Keratinocyte (primary cell): ENCODE measurements around the gene ZC3H12D. TPM values are rescaled to one million over a fixed set of nuclear protein-coding genes. Genes with fewer than 3 reads are reported as not detected.

Experiments used
- DNase-seq: peaks from one replicate; pipeline ENCODE4 v3.0.0-alpha.2; 2011; ENCODE audit warnings: low read depth, missing footprints, low spot score
- FAIRE-seq: peaks from 2 replicates; lab custom pipeline; 2011; peaks lifted over from hg19 to GRCh38; lab: Jason Lieb, UNC
- H2AFZ ChIP-seq: 2 replicates; pipeline ENCODE4 v1.6.0; 2012; ENCODE audit warnings: low read length, control low read depth, inconsistent platforms; ENCODE audit not compliant: control insufficient read depth
- H3K27ac ChIP-seq: 2 replicates; pipeline ENCODE4 v1.5.1; 2011; ENCODE audit warnings: low read length; ENCODE audit not compliant: control insufficient read depth, insufficient read depth
- H3K27me3 ChIP-seq: 3 replicates; pipeline ENCODE4 v1.6.0; 2011; ENCODE audit warnings: low read length; ENCODE audit not compliant: control insufficient read depth, insufficient read depth; ENCODE audit errors: extremely low read depth
- H3K36me3 ChIP-seq, 2 experiments: 2 replicates in 1 of 2; 3 replicates in 1 of 2; pipeline ENCODE4 v1.5.1; 2011; ENCODE audit warnings: low read length in 2 of 2, mild to moderate bottlenecking in 1 of 2; ENCODE audit not compliant: control insufficient read depth in 2 of 2, insufficient read depth in 2 of 2; ENCODE audit errors: extremely low read depth in 1 of 2
- H3K4me1 ChIP-seq: 3 replicates; pipeline ENCODE4 v1.5.1; 2011; ENCODE audit warnings: low read length; ENCODE audit not compliant: control insufficient read depth, insufficient read depth; ENCODE audit errors: extremely low read depth
- H3K4me2 ChIP-seq: 3 replicates; pipeline ENCODE4 v1.6.0; 2011; ENCODE audit warnings: low read depth, low read length; ENCODE audit not compliant: control insufficient read depth, insufficient read depth; ENCODE audit errors: extremely low read depth
- H3K4me3 ChIP-seq, 3 experiments: fragments of 200-600 bp in 1 of 3; sonication (generic) in 1 of 3; 2 replicates in 2 of 3; 3 replicates in 1 of 3; pipeline ENCODE4 v1.5.1; 2011 to 2016; ENCODE audit warnings: low read length in 3 of 3, mild to moderate bottlenecking in 3 of 3, control low read depth in 2 of 3, inconsistent platforms in 1 of 3, low read depth in 1 of 3, mixed read lengths in 1 of 3, mixed run types in 1 of 3, moderate library complexity in 1 of 3; ENCODE audit not compliant: control insufficient read depth in 2 of 3, insufficient read depth in 2 of 3; ENCODE audit errors: extremely low read depth in 1 of 3
- H3K79me2 ChIP-seq: 2 replicates; pipeline ENCODE4 v1.6.0; 2012; ENCODE audit warnings: low read length; ENCODE audit not compliant: control insufficient read depth, insufficient read depth
- H3K9ac ChIP-seq: 3 replicates; pipeline ENCODE4 v1.6.0; 2011; ENCODE audit warnings: low read length; ENCODE audit not compliant: control insufficient read depth, insufficient read depth; ENCODE audit errors: extremely low read depth
- H3K9me1 ChIP-seq: 3 replicates; pipeline ENCODE4 v1.6.0; 2011; ENCODE audit warnings: low read length; ENCODE audit not compliant: control insufficient read depth, insufficient read depth; ENCODE audit errors: extremely low read depth
- H3K9me3 ChIP-seq: 2 replicates; pipeline ENCODE4 v1.5.1; 2012; ENCODE audit warnings: low read depth, low read length; ENCODE audit not compliant: control insufficient read depth
- H4K20me1 ChIP-seq: 3 replicates; pipeline ENCODE4 v1.6.0; 2011; ENCODE audit warnings: low read length; ENCODE audit not compliant: control insufficient read depth, insufficient read depth; ENCODE audit errors: extremely low read depth
- EZH2 ChIP-seq: IDR thresholded peaks from one replicate; pipeline ENCODE4 v1.6.1; 2012; ENCODE audit warnings: inconsistent platforms, mild to moderate bottlenecking, low read length, moderate library complexity
- dilution Hi-C: fragments of 300-500 bp; cut with MboI; formaldehyde crosslinking; loops from one replicate; pipeline ENCODE4 v1.7.0; 2020; ENCODE audit warnings: low sequenced_read_pairs; ENCODE audit not compliant: extremely low pct_ligation_motif_present
- polyA plus RNA-seq, 5 experiments: library from polyadenylated mRNA; depleted of rRNA in 3 of 5; stranded (reverse) in 3 of 5; stranded (forward) in 1 of 5; unstranded in 1 of 5; fragments of >200 nt; gene quantifications; 1 replicate in 1 of 5; 2 replicates in 3 of 5; 3 replicates in 1 of 5; pipeline versions ENCODE4 v1.2.1 to v1.2.3, GENCODE V29; 2011 to 2012; ENCODE audit warnings: missing spikeins in 2 of 5, low read depth in 1 of 5, low replicate concordance in 1 of 5
- TF ChIP-seq, protein P1 (sequence below), 3 experiments: IDR thresholded peaks in 1 of 3; conservative IDR thresholded peaks in 1 of 3; optimal IDR thresholded peaks in 1 of 3; 2 replicates in 2 of 3; 3 replicates in 1 of 3; pipeline versions ENCODE3 to v1.5.1; 2011; ENCODE audit warnings: low read length in 3 of 3, mild to moderate bottlenecking in 3 of 3, moderate library complexity in 2 of 3, control low read depth in 1 of 3, inconsistent platforms in 1 of 3; ENCODE audit not compliant: insufficient read depth in 2 of 3; ENCODE audit errors: extremely low read depth in 1 of 3

The ZC3H12D gene
- polyA plus RNA-seq, 1 donor (not counting 4 experiments of a cell fraction or from before 2014, with no cell fraction given), result 0.04 TPM

DNA sequence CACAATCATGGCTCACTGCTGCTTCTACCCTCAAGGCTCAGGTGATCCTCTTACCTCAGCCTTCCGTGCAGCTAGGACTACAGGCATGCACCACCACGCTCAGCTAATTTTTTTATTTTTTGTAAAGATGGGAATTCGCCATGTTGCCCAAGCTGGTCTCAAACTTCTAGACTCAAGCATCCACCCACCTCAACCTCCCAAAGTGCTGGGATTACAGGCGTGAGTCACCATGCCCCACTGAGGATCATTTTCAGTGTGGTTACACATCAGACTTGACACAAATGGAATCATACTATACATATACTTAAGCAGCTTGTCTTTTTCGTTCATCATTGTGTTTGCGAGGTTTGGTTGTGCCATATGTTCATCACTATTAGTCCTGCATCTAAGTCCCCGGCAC lies 26.6 kb downstream of the ZC3H12D start:
- Histone ChIP-seq H3K27ac (no peak overlapping the region), H3K9ac (no peak overlapping the region), H3K79me2 (no peaks in the 10 kb centered on the region), H3K4me1 (peaks cover 11% of the 10 kb centered on the region), H3K9me1 (no peaks in the 10 kb centered on the region), H3K36me3 (no peaks in the 10 kb centered on the region), H4K20me1 (no peaks in the 10 kb centered on the region), H3K27me3 (no peaks in the 10 kb centered on the region), H3K4me3 (no peak overlapping the region), H3K9me3 (no peaks in the 10 kb centered on the region), H3K4me2 (no peak overlapping the region), H2AFZ (no peak overlapping the region)
- FAIRE-seq (no peak), DNase-seq (no peak)
- dilution Hi-C loops, result no loop called here
- no peak for TF ChIP-seq EZH2
- TF ChIP-seq, protein P1, sequence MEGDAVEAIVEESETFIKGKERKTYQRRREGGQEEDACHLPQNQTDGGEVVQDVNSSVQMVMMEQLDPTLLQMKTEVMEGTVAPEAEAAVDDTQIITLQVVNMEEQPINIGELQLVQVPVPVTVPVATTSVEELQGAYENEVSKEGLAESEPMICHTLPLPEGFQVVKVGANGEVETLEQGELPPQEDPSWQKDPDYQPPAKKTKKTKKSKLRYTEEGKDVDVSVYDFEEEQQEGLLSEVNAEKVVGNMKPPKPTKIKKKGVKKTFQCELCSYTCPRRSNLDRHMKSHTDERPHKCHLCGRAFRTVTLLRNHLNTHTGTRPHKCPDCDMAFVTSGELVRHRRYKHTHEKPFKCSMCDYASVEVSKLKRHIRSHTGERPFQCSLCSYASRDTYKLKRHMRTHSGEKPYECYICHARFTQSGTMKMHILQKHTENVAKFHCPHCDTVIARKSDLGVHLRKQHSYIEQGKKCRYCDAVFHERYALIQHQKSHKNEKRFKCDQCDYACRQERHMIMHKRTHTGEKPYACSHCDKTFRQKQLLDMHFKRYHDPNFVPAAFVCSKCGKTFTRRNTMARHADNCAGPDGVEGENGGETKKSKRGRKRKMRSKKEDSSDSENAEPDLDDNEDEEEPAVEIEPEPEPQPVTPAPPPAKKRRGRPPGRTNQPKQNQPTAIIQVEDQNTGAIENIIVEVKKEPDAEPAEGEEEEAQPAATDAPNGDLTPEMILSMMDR (optimal IDR thresholded peaks at IDR 0.05 in 1 of 3, IDR thresholded peaks at IDR 0.05 in 1 of 3, conservative IDR thresholded peaks at IDR 0.05 in 1 of 3; ENCODE audit: extremely low read depth in 1 of 3, insufficient read depth in 2 of 3, low read length in 3 of 3), result no peak

DNA sequence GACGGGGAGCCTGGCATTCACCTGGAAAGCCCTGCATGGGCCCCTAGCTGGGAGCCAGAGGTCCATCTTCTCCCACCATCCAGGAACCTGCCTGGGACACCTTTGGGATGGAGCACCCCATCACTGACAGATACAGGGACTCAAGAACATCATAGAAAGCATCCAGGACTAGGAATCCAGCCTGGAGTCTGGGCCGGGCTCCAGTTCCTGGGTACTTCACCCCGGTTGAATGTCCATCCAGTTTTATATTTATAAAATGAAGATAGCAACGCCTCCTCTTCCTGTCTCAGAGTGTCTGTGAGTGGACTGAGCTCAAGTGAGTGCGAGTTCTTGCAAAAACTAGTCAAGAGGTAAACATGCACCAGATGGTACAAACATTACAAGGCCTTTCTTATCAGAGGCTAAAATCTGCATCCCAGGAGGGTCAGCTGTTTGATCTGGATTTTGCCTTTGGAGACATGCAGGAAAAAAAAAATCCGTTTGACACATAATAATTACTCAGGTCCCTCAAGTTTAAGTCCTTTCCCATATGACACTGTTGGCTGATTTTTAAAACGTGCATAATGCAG lies 27.4 kb downstream of the ZC3H12D start:
- dilution Hi-C loops, result no loop called here
- H4K20me1 ChIP-seq, result no peaks in the 10 kb centered on the region
- no peaks in the 10 kb centered on the region for H3K36me3 ChIP-seq
- H3K9ac ChIP-seq, result no peak overlapping the region
- H2AFZ ChIP-seq, result no peak overlapping the region
- no peaks in the 10 kb centered on the region for H3K79me2 ChIP-seq
- no peaks in the 10 kb centered on the region for H3K9me3 ChIP-seq
- no peaks in the 10 kb centered on the region for H3K9me1 ChIP-seq
- DNase-seq (no peak), FAIRE-seq (no peak)
- H3K4me1 ChIP-seq, result peaks cover 11% of the 10 kb centered on the region
- no peak overlapping the region for H3K4me2 ChIP-seq
- TF ChIP-seq, protein P1 (optimal IDR thresholded peaks at IDR 0.05 in 1 of 3, IDR thresholded peaks at IDR 0.05 in 1 of 3, conservative IDR thresholded peaks at IDR 0.05 in 1 of 3; ENCODE audit: extremely low read depth in 1 of 3, insufficient read depth in 2 of 3, low read length in 3 of 3), result no peak
- TF ChIP-seq EZH2, result no peak
- H3K4me3 ChIP-seq, result no peak overlapping the region
- no peaks in the 10 kb centered on the region for H3K27me3 ChIP-seq
- no peak overlapping the region for H3K27ac ChIP-seq
